HG03432 (cell line): ENCODE measurements around the gene ANKRD13D.

Source experiments
- ATAC-seq: cut with Tn5 transposase; IDR thresholded peaks from one replicate; pipeline ENCODE4 v1.9.1; 2021; ENCODE audit warnings: mild to moderate bottlenecking, moderate library complexity; ENCODE audit not compliant: unreplicated experiment

The ANKRD13D gene

DNA sequence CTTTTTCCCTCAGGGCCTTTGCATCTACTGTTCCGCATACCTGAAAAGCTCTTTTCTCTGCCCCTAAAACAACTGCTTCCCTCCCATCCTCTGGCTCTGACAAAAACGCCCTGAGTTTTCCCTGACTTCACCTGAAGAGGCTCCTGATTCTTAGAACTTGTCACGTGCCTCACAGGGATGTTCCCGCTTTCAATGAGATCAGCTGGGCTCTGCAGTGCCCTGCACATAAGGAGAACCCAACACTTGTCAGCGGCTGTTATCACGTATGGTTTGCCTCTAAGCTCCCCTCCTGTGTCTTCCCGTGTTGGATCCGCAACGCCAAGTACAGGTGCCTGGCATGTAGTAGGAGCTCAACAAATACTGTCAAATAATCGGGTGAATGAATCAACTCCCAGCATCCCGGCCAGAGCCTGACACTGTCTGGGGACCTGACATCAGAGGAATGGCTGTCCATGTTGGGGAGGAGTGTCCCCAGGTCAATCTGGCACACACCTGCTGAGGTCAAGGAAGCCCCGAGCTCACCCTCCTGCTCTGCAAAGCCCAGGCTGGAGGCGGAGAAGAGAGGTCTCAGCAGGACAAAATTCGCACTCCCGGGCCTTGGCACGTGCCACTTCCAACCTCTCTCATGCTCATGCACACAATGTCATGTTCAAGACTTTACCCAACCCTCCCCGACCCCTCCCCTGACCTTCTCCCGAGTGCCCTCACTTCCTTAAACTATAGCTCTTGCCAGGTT, 27.0 kb upstream of the ANKRD13D start:
- no peak for ATAC-seq

DNA sequence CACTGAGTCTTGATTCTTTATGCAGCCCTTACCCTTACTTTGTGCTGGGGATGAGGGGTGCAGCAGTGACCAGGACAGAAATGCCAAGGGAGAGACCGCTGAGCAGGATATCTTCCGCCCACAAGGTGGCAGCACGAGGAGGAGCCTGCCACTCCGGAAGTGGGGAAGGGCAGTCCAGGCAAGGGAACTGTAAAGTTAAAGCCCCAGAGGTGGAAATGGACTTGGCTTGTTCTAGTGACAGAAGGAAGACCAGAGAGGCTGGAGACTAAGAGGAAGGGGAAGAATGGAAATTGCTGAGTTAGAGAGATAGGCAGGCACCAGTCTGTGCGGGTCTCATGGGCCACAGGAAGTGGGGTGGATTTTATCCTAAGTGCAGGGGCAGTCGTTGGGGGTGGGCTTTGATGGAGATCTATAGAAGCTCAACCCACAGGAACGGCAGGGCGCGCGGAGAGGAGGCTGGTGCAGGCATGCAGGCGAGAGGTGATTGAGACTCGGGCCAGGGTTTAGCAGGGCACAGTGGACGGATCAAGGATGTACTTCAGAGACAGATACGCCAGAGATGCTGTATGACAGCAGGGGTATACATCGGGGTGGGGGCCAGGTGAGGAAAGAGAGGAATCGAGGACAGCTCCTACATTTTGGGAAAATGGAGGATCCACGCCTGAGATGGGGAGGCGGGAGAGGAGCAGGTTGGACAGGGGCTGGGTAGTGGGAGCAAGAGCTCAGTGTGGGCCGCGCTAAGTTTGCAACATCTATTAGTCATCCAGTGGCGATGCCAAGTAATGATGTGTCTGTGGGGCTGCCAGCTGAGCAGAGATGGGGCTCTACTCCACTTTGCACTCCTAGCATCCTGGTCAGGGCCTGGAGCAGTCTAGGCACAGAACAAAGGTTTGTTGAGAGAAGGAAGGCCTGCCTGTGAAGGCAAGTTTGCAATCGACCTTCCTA, 26.1 kb upstream of the ANKRD13D start:
- no peak for ATAC-seq

DNA sequence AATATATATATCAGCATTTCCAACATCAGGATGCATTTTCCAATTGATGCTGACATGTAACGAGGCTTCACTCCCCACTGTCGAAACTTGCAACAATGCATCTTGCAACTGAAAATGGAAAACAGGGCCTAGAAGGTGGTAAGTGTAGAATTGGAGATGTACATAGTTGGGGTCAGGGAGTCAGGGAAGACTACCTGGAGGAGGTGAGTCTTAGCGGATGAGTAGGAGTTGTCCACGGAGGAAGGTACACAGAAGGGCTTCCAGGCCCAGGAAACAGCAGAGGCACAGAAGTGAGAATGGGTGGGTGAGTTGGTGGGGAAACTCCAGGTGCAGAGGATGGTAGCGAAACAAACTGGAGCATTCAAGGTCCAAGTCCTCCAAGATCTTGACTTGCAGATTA, 24.8 kb upstream of the ANKRD13D start:
- ATAC-seq: no peak

DNA sequence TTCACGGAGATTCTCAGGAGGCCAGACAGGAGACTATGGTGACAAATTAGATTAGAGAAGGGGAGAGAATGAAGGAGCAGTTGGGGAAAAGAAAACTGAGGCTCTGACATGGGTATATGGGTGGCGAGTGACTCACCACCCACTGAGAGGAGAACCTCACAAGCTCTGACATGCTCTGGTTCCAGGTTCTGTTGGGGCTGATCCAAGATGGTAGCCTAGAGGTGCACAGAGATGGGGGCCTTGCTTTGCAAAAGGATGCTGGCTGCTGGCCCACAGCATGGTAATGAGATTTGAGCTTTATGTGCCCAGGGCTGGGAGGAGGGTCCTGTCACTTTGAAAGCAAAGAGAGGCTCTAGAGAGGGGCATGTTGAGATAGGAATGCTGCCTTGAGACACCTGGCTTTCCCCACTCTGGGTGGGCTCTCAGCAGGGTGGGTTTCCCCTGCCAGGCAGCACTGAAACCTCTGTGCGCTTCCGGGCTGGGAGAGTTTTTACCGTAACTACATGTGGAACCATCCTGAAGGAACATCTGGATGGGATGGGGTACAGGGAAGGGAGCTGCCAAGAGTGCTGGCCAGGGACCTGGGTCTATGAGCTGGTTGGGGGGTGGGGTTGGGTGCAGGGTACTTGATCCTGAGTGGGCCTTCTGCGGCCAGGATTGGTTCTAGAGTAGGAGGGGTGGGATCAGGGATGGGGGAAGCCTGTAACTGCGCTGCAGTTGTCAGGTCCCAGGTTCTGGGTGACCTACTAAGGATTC, 24.0 kb upstream of the ANKRD13D start:
- ATAC-seq: no peak

DNA sequence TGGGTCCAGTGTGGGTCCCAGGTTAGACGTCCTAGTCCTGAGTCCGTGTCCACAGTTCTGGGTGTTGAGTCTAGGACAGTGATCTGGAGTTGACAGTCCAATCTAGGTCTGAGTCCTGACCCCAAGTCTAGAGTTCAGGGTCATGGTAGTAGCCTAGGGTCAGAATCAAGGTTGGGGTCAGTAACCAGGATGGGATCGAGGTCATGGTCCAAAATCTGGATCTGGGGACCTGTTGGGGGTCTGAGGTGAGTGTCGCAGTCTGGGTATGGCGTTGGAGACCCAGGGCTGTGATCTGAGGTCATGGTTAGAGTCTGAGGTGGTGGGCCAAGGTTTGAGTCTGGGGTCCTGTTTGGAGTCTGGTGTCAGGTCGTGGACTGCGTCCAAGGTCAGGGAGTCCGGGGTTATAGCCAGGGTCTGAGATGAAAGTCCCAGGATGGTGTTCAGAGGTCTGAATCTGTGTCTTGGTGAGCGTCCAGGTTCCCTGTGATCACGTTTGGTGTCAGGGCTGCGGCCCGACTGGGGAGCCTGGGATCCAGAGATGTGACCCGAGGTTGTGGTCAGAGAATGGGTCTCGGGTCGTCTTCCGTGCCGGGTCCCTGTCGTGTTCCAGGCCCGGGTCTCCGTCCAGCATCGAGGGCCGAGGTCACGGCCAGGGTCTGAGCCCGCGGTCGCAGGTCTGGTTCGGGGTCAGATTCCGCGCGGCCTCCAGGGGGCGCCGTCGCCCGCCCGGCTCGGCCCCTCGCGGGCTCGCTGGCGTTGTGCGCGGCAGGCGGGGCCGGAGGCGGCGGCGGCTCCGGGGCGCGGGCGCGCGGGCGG, 23.3 kb upstream of the ANKRD13D start:
- ATAC-seq: peak; percentile 57

DNA sequence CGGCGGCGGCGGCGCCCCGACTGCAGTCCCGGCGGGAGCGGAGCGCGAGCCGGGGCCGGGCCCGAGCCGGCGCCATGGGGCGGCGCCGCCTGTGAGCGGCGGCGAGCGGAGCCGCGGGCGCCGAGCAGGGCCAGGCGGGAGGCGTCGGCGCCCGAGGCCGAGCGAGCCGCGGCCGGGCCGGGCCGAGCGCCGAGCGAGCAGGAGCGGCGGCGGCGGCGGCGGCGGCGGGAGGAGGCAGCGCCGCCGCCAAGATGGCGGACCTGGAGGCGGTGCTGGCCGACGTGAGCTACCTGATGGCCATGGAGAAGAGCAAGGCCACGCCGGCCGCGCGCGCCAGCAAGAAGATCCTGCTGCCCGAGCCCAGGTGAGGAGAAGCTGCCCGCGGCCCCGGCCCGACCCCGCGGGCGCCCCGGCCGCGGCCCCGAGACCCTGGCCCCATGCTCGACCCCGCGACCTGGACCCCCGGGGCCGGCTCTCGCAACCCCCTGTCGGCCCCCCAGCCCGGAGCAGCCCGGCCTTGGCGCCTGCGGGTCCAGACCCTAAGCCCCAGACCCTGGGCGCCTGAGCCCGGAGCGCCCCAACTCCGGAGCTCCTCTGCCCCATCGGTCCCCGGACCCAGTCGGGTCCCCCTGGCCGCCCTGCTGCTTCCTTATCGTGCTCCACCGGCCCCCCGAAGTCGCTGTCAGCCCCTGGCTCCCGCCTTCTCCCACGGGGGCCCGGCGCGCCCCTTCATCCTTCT, 22.5 kb upstream of the ANKRD13D start, which contains the start of gene GRK2:
Gene GRK2 (plus strand): TSS at position 25 of the 739 bp plus-strand sequence. CDS start 227 bp downstream, at position 252.
- ATAC-seq: peak; percentile 9

DNA sequence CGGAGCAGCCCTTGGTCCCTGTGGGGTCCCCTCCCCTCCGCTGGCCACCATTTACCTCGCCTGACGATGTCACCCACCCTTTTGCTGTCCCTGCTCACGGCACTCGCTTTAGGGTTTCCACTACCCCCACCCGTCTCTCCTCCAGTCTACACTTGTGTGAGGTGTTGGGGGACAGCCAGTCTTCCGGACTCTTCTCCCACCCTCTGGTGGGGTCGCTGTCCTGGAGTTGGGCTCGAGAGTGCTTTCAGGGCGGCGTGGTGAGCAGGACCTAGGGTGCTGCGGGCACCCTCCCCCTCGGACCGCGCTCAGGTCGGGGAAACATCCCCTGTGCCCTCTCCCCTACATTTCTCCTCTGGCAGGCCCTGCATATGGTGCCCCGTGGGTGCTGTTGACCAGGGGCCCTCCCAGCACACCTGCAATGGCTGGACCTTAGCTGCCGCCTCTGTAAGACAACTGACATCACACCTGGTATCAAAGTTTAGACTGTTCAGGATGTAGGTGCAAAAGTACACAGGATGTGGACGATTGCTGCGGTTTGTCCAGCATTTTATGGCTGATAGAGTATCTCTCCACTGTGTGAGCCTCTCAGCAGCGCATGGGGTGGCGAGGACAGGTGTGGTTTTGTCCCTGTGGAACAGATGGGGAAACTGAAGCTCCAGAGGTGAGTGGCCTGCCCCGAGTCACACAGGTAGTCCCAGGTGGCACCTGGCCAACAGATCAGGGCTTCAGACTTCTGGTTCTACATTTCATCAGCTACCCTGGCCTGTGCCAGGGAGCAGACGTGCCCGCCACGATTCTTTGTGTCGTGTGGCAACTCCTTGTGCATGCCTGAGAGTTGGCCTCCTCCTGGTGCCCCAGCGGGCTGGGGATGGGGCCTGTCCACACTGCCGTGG, 21.7 kb upstream of the ANKRD13D start:
- no peak for ATAC-seq

DNA sequence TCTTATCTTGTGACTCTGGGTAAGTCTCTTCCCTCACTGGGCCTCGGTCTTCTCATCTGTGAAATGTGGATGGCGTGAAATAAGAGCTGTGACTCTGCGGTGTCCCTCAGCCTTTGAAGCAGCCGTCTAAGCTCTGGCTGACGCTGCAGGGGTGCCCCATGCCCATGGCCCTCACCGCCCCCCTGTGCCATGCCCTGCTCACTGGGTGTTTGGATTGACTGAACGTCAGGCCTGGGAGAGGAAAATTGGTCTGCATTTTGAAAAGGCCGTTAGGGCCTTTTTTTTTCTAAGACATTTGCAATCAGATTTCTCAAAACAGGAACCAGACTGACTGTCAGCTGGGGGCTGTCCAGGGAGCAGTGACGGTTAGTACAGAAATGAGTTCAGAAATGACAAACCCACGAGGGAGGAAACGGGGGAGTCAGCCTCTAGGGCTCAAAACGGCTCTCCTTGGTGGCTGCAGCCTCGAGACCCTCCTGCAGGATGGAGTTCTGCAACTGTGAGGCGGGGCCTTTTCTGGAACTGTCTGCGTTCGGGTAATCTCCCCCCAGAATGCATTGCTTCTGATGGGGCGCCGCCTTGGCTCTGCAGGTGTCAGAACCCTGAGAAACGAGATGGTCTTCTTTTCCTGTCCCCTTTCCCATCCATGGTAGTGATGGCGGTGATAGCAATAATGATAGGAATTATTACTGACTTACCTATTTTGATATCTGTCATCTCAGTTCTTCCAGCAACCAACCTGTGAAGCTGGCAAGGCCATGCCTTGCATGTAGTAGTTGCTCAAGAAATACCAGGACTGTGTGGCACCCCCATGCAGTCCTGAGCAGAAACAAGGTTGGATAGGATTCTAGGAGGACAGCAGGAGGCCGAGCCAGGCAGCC, 20.8 kb upstream of the ANKRD13D start:
- ATAC-seq: peak; percentile 35

DNA sequence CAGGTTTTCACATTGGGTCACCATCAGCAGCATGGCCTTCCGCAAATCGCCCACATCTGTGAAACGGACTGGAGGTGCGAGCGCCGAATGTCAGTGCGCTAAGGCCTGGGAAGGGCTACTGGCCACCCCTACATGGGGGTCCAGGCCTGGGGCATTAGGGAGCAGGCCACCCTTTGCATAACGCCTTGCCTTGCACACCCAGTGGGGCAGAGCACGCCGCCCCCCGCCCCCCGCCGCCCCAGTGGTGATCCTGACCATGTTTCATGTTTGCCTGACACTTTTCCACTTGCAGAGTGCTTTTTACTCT, 20.2 kb upstream of the ANKRD13D start:
- ATAC-seq: no peak

DNA sequence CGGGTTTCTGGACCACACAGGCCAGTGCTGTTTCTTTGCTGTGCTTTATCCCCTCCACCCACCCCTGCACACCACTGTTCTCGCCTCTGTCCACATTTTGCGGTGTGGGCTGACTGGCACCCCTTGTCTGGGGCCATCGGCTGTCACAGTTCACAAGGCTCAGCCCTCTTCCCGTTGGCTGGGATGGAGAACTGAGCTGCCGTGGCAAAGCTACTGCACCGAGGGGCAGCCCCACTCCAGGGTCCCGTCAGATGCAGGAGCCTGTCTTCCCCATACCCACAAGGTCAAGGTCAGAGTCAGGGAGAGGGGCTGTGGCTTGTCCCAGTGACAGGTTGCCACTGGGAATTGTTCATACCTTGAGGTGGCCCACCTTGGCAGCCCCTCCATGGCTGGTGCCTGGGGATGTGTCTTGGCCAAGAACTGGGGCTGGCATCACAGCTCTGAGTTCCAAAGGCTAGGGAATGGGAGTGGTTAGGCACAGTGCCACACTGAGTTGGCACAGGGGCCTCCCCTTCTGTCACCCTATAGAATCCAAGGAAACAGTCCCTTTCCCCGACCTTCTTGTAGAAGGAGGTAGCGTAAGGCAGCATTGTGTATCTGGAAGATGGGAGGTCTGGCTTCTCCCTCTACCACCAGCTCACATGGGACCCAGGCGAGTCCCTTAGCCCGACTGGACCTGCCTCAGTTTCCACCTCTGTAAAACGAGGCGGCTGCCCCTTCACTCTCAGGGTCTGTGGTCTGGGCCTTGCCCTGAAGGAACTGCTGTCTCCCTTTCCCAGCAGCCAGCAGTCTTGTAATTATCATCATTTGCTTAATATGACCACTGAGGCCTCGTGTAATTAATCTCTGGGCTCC, 19.5 kb upstream of the ANKRD13D start:
- no peak for ATAC-seq

DNA sequence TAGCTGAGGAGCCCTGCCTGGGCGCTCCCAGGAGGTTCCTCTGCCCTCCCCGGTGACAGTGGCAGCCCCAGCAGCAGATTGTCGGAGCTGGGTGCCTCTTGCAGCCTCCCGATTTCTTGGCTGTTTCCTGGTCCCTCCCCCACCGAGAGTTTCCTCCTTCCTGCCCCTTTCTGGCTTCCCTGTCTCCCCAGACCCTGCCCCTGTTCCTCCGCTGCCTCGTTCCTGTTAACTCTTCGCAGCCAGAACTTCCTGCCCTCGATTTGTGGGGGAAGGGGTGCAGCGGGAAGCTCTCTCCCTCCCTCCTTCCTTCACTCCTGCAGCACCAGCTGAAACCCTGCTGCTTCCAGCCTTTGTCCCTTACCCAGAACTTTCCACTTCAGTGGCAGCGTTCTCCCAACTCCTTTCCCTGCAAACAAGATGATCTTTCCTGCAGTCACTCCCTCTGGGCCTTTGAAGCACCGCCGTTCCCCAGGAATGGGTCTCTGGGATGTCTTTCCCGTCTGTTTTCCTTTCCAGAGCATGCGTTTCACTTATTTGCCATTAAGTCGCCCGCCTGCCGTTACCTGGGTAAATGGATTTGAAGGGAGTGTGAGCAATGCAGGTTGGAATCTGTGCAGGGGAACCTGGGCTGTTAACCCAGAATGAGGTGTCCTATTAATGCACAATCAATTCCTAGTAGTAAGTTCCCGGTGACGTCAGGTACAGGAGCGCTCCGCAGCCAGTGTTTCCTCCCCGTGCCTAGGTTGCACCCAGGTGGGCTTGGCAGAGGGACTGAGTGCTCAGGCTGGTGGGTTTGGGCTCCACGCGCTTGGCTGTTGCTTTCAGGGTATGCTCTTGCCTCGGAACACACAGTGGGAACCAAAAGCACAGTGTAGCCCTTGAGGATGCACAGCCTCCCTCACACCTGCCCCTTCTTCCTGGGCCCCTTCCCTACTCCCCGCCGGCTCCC, 18.6 kb upstream of the ANKRD13D start:
- ATAC-seq: no peak

DNA sequence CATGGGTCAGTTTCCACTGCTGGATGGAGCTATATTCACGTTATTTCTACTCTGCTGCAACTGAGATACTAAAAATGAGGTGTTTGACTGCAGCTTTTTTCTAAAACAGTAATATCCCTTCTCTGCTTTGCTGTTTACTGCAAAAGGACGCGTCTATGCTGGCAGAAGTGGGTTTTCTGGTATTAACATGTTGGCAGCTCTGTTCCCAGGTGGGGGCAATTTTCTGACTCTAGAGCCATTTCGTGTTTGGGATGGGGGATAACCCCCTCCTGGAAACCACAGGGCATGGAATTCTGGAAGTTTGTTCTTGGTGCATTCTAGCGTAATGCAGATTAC, 17.9 kb upstream of the ANKRD13D start:
- no peak for ATAC-seq

DNA sequence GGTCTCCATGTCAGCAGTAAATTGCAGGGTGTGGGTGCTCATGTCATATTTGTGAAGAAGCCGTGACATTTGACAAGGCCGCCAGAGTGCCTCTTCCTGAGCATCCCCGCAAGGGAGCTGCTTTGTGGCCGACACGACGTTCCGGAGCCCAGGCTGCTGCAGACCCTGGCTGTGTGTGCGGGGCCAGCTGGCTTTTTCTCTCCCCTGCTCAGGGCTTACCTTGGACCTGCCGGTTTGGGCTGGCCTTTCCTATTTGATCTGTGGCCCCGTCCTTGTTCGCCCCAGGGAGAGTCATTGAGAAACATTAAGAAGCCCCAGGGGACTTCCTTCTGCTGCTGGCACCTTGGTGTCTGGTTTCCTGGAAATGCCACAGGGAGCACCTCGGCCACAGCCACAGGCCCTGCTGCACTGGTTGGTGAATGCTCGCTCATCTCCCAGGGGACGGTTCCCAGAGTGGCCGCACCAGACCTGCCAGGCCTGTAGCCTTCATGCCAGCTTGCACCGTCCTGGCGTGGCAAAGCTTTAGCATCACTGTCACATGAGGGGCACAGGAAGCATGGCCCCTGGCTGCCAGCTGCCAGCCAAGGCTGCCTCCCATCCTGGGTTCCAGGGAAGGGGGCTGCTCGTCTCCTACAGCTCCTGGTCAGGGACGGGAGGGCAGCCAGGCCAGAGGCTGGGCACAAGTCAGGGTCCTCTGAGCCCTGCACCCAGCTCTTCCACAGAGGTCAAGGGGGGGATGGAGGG, 17.4 kb upstream of the ANKRD13D start:
- no peak for ATAC-seq

DNA sequence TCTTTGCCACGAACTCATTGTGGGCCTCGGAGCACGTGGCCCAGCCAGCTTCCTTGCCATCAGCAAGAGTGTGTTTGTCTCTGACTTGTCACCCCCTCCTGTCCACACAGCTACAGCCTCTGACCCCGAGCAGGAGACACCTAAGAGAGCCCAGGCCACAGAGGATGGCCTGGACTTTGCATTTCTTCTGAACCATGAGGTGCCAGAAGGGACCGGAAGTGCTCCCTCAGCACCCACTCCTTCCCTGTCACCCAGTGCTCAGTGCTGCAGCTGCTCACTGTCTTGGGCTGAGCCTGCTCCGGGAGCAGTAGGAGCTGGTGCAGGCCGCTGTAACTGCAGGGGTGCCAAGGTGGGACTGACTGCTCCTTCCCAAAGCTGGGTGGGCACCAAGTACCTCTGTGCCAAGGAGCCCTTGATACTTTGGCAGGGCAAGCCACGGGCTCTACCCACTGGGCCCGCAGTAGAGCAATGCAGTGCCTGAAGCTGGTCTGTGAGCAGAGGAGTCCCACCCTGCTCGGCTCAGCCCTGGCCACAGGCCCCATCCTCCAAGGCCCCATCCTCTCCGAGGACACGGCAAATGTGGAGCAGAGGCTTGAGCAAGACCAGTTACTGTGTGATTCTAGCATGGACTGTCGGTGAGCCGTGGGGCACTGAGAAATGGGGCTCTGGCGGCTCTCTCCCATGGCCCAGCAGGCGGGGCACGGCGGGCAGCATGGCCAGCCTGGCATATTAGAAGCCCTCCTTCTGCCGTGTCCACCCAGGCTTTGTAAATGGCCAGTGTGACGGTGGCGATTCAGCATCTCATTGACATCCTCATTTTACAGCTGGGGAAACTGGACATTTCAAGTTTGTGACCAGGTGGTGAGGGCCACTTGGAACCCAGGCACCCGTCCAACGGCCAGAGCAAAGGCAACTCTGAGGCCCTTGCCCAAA, 16.5 kb upstream of the ANKRD13D start:
- no peak for ATAC-seq
